ENCODE data around the gene OSTF1. TPM values are rescaled to one million over a fixed set of nuclear protein-coding genes. Genes with fewer than 3 reads are reported as not detected.
A peak's percentile ranks its signal among the peaks of the same experiment; 100 is the strongest.

The OSTF1 gene
- total and polyA plus RNA-seq, 10 of the 15 experiments (the other 5 are each of a cell fraction or from before 2014, with no cell fraction given): 36.2 to 82.4 (median 46.9) TPM

DNA sequence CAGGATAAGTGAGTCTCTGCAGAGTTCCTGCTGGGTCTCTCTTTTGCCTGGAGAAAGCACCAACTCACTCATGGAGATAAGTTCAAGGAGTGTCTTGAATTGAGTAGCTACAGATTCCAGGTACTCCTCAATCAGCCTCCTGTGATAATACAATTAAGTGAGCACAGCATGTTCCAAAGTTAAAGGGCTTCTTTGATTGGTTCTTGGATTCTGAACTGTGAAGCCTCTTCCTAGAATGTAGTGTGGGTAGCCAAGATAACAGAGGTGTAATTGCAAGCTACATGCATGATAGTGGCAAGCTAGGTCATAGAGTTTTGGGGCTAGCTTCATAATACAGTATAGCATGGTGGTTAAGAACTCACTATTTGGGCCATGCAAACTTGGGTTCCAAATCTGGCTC lies 37.0 kb upstream of the OSTF1 start (continued):
- TF ChIP-seq E2F8 (IDR thresholded peaks at IDR 0.05; ENCODE audit: low read depth, partially characterized antibody) (no peak), POLR2AphosphoS5 (IDR thresholded peaks at IDR 0.05; ENCODE audit: low read length) (no peak), ZZZ3 (IDR thresholded peaks at IDR 0.05; ENCODE audit: control insufficient read depth, insufficient read length, low read depth) (no peak)

GRCh38 chr9:75053869-75054268 lies 34.4 kb upstream of the OSTF1 start:
- H3K9ac ChIP-seq (ENCODE audit: control insufficient read depth, insufficient read depth, low read length): no peak overlapping the region
- H3K27ac ChIP-seq (ENCODE audit: control insufficient read depth, insufficient read depth): no peak overlapping the region
- ATAC-seq (peak; percentile 93), FAIRE-seq (no peak), DNase-seq (ENCODE audit: low read depth, low spot score) (peak; percentile 4)
- H3K79me2 ChIP-seq (ENCODE audit: control insufficient read depth, insufficient read depth, low read length): no peaks in the 10 kb centered on the region
- no peaks in the 10 kb centered on the region for H3K9me3 ChIP-seq (replicated peaks; ENCODE audit: control insufficient read depth, insufficient read depth, low read length)
- intact Hi-C loops (cut with micrococcal nuclease; ENCODE audit: unreplicated experiment): no loop called here
- no peak overlapping the region for H3K4me2 ChIP-seq (ENCODE audit: control insufficient read depth, insufficient read depth)
- no peaks in the 10 kb centered on the region for H3K27me3 ChIP-seq (replicated peaks in 1 of 2; ENCODE audit: control insufficient read depth in 2 of 2, insufficient read depth in 2 of 2, low read length in 1 of 2)
- no peak overlapping the region for H2AFZ ChIP-seq (ENCODE audit: control insufficient read depth, low read depth, low read length)
- ChIA-PET RAD21 (ENCODE audit: unreplicated experiment) (no interaction called here), POLR2A (interaction anchor here (0.6 to 1.4 kb wide), 3 partner anchors 23 to 101 kb away, joined by 3 read pairs; partner anchors contain the start of gene C9orf40), CTCF (interaction anchor here (0.8 to 1.8 kb wide), 2 partner anchors 22 to 29 kb away, joined by 4 to 8 read pairs; no protein-coding TSS in a partner anchor), SMC1A (ENCODE audit: uncharacterized antibody, unreplicated experiment) (interaction anchor here (0.6 to 1.3 kb wide), 2 partner anchors 8 to 24 kb away, joined by 3 to 4 read pairs; no protein-coding TSS in a partner anchor)
- WGBS (ENCODE audit: insufficient coverage, insufficient replicate concordance, low lambda C conversion rate, missing lambda C conversion rate): 0% methylated on average over 1 of the region's 1 CpG
- in situ Hi-C loops (cut with MboI): no loop called here
- H4K20me1 ChIP-seq (ENCODE audit: control insufficient read depth, insufficient read depth): no peaks in the 10 kb centered on the region
- no peaks in the 10 kb centered on the region for H3K36me3 ChIP-seq (ENCODE audit: control insufficient read depth in 2 of 2, insufficient read depth in 2 of 2, low read length in 1 of 2)
- H3K4me1 ChIP-seq (ENCODE audit: control insufficient read depth, insufficient read depth, low read length): no peaks in the 10 kb centered on the region; the same call in 1 of the 2 replicates
- no peak overlapping the region for H3K4me3 ChIP-seq
- TF ChIP-seq NFIC (IDR thresholded peaks at IDR 0.05; ENCODE audit: low read depth, low read length) (no peak), TCF12 (IDR thresholded peaks at IDR 0.05; ENCODE audit: low read depth, low read length) (no peak), SPI1 (IDR thresholded peaks at IDR 0.05; ENCODE audit: borderline replicate concordance, insufficient read depth, low read depth, low read length) (peak; percentile 72; the same call in 1 of the 2 replicates), BCL3 (IDR thresholded peaks at IDR 0.05; ENCODE audit: borderline replicate concordance, insufficient read depth, low read depth, low read length, poor library complexity, severe bottlenecking) (no peak)
- TF ChIP-seq, protein P1, sequence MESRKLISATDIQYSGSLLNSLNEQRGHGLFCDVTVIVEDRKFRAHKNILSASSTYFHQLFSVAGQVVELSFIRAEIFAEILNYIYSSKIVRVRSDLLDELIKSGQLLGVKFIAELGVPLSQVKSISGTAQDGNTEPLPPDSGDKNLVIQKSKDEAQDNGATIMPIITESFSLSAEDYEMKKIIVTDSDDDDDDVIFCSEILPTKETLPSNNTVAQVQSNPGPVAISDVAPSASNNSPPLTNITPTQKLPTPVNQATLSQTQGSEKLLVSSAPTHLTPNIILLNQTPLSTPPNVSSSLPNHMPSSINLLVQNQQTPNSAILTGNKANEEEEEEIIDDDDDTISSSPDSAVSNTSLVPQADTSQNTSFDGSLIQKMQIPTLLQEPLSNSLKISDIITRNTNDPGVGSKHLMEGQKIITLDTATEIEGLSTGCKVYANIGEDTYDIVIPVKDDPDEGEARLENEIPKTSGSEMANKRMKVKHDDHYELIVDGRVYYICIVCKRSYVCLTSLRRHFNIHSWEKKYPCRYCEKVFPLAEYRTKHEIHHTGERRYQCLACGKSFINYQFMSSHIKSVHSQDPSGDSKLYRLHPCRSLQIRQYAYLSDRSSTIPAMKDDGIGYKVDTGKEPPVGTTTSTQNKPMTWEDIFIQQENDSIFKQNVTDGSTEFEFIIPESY (IDR thresholded peaks at IDR 0.05): no peak
- TF ChIP-seq, protein P2, sequence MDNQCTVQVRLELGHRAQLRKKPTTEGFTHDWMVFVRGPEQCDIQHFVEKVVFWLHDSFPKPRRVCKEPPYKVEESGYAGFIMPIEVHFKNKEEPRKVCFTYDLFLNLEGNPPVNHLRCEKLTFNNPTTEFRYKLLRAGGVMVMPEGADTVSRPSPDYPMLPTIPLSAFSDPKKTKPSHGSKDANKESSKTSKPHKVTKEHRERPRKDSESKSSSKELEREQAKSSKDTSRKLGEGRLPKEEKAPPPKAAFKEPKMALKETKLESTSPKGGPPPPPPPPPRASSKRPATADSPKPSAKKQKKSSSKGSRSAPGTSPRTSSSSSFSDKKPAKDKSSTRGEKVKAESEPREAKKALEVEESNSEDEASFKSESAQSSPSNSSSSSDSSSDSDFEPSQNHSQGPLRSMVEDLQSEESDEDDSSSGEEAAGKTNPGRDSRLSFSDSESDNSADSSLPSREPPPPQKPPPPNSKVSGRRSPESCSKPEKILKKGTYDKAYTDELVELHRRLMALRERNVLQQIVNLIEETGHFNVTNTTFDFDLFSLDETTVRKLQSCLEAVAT (IDR thresholded peaks at IDR 0.05): 0 out of 2 replicates have a peak, but pooled peaks have one; percentile 43
- no TSS peak for BruUV-seq (replicated peaks)

Data from GM12878 (cell line).